HG03457 (cell line): ENCODE results near the gene SLC16A9.
"Not testable (repeated sequence)": the region's sequence is repeated elsewhere in the genome, so short reads cannot be mapped to it uniquely, and the experiment has no call there.

Experiments
- ATAC-seq: cut with Tn5 transposase; IDR thresholded peaks from one replicate; pipeline ENCODE4 v1.9.1; 2021; ENCODE audit warnings: moderate number of reproducible peaks; ENCODE audit not compliant: unreplicated experiment

The SLC16A9 gene

GRCh38 chr10:59709395-59710125 lies at the start of gene SLC16A9:
Gene SLC16A9 (minus strand): TSS chr10:59709850. CDS start chr10:59684291, 25,559 bp downstream.
- ATAC-seq, result peak; percentile 88

GRCh38 chr10:59757966-59758365 lies 48.3 kb upstream of the SLC16A9 start:
- ATAC-seq, result no peak

- ATAC-seq, result no peak
Measured at GRCh38 chr10:59754951-59755350, 45.3 kb upstream of the SLC16A9 start.

- ATAC-seq, result no peak
Measured at GRCh38 chr10:59753267-59753666, 43.6 kb upstream of the SLC16A9 start, which contains the start of gene MRLN. Gene MRLN (minus strand): TSS chr10:59753455.

- ATAC-seq, result no peak
Measured at GRCh38 chr10:59752278-59752940, 42.8 kb upstream of the SLC16A9 start.

- ATAC-seq, result no peak
Measured at GRCh38 chr10:59750155-59750945, 40.7 kb upstream of the SLC16A9 start.

DNA sequence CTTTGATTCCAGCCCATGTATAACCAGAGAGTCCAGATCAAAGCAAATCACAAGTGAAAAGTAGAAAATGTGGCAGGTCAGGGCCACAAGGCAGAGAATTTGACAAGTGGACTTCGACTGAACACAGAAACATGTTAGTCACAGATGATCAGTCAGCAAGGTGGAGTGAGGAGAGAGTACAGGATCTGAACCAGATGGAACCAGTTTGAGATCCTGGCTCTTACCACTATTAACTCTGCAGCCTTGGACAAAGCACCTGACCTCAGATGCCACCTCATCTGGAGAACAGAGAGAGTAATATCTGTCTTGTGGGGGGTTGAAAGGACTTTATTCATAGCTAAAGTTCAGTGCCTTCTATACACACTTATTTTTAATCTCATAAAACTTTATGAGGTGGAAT lies 39.2 kb upstream of the SLC16A9 start:
- no peak for ATAC-seq

GRCh38 chr10:59745163-59745650 lies 35.6 kb upstream of the SLC16A9 start:
- ATAC-seq, result no peak

GRCh38 chr10:59744762-59745161 lies 35.1 kb upstream of the SLC16A9 start:
- not testable (repeated sequence) for ATAC-seq

GRCh38 chr10:59744156-59744555 lies 34.5 kb upstream of the SLC16A9 start:
- not testable (repeated sequence) for ATAC-seq

DNA sequence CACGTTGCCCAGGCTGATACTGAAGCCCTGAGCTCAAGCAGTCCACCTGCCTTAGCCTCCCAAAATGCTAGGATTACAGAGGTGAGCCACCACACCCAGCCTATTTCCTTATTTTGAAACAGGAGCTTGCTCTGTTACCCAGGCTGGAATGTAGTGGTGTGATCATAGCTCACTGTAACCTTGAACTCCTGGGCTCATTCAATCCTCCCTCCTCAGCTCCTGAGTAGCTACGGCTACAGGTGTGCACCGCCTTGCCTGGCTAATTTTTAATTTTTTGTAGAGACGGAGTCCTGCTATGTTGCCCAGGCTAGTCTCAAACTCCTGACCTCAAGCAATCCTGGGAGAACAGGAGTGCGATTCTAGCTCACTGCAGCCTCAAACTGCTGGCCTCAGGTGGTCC lies 31.9 kb upstream of the SLC16A9 start:
- ATAC-seq, result no peak

- no peak for ATAC-seq
Measured at GRCh38 chr10:59741048-59741447, 31.4 kb upstream of the SLC16A9 start.

DNA sequence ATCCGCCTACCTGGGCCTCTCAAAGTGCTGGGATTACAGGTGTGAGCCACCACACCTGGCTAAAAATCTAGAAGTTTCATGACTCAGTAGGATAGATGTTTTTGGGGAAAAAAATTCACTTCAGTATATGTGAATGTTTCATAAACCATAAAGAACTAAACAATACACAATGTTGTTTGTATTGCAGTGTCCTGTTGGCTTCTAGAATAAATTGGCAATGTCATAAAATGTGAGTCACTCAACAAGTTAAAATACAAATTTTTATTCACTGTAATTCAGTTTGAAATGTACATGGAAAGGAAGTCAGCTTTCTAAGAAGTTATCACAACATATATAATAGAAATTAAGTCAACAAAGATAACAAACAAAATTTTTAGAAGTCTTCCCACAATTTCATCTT lies 27.1 kb upstream of the SLC16A9 start:
- no peak for ATAC-seq

DNA sequence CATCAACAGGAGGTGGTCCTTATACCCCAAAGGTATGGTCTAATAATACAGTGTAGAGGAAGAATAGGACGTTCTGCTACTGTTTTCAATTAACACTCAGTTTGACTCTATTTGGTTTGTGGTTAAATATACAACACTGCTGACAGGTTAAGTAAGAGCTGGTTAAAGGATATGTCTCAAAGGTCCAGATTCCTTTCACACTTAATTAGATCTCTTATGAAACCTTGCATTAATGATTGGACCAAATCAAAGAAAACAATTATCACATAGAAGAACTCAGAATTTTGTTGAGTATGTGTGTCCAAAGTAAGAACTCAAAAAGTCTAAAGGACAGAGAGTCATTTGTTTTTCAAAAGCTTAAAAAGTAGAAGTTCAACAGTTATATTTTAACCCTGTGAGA lies 25.6 kb upstream of the SLC16A9 start:
- ATAC-seq, result no peak

DNA sequence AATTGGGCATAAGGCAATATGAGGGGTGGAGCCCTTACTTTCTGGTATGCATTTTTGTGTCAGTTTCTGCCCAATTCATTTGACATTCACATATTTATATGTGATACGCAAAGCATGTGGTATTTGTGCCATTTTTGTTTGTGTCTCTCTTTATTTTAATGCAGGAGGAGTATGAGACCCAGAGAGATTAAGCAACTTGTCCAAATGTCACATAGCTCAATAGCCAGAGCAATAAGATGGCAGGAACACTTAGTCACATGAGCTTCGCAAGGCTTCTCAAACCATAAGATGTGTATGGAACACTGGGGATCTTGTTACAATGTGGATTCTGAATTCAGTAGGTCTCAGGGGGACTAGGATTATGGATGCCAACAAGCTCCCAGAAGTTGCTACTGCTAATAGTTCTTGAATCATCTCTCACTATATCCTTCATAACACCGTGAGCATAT lies 24.4 kb upstream of the SLC16A9 start:
- ATAC-seq, result no peak

GRCh38 chr10:59733321-59734013 lies 23.8 kb upstream of the SLC16A9 start:
- not testable (repeated sequence) for ATAC-seq

DNA sequence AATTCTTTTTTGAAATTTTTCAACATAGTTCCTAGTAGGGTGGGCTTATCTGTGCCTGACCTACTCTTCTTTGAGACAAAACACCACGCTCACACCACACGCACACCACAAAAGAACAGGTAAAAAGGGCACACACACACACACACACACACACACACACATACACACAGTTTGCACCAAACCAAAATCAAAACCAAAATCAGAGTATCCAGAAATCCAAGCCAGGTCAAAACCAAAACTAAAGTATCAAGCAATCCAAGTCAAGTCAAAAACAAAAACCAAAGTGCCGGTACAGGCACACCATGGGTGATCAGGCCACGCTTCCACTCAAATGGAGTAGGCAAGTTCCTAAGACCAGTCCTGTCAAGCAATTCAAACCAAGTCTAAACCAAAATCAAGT lies 23.2 kb upstream of the SLC16A9 start:
- not testable (repeated sequence) for ATAC-seq

DNA sequence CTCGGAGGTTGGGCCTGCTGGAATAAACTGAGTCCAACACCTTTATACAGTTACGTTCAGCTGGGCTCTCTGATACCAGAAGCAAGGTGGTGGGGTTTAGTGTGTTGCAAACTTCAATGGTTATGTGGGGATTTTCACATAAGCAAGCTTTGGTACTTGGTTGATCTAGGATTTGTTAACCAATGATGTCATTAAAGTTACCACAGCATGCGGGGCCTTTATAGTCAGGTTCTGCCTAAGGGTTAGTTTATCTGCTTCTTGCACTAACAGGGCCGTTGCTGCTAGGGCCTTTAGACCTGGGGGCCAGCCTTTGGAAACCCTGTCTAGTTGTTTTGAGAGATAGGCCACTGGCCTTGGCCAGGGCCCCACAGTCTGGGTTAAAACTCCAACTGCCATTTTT lies 19.5 kb upstream of the SLC16A9 start:
- not testable (repeated sequence) for ATAC-seq

DNA sequence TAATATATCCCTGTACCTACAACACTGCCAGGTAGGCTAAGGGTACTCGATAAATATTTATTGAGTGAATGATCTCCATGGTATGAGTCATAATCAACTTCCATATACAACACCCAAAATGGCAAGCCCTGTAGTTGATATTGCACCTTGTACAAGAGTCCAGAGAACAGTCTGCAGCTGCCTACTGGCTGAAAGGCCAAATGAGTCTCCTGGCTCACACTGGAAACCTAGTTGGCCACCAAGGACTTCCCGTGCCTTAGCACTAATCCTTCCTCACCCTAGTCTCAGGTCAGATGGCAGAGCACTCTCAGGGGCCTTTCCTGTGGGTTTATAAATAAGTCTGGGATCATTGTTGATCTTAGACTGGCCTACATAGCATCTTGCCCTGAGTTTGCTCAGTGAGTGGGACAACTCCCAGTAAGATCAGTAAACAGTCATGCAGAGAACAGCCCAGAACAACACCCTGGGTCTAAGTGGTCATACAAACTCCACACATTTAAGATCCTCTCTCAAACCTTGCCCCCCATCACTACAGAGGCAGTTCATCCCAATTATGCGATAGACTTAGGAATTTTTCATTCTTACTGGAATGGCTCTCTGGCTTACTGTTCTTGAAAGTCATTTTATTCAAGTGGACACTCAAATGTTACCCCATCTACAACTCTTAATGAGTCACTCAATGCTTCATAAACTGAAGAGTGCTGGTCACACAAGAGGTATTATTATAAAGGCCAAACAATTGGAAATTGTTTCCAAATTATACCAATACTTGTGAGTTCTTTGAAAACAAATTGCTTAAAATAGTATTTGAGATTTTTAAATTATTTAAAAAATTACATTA lies 14.7 kb upstream of the SLC16A9 start:
- ATAC-seq, result no peak

GRCh38 chr10:59720377-59720776 lies 10.7 kb upstream of the SLC16A9 start:
- no peak for ATAC-seq
